ENCODE results near the gene HS3ST3A1.
"Not testable (repeated sequence)": the region's sequence is repeated elsewhere in the genome, so short reads cannot be mapped to it uniquely, and the experiment has no call there.

The HS3ST3A1 gene

DNA sequence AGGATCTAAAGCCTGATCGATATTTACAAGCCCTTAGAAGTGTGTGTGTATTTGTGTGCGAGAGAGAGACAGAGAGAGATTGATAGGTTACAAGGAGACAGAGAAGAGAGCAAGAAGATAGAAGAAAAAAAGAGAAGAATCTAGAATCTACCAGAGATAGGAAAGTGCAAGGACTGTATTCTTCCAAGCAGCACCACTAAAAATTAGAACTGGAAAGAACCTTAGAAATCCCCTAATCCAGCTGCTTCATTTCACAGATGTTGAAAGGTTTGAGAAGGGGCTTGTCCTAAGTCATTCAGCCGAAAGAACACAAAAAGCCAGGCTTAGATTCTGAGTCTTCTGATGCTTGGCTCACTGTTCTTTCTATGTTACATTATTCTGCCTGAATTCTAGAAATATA lies 92.2 kb downstream of the HS3ST3A1 start:
- H3K4me3 ChIP-seq (replicated peaks; ENCODE audit: low read depth, low read length): no peak overlapping the region
- DNase-seq (ENCODE audit: extremely low read depth, low read depth): no peak
- TF ChIP-seq, protein P1, sequence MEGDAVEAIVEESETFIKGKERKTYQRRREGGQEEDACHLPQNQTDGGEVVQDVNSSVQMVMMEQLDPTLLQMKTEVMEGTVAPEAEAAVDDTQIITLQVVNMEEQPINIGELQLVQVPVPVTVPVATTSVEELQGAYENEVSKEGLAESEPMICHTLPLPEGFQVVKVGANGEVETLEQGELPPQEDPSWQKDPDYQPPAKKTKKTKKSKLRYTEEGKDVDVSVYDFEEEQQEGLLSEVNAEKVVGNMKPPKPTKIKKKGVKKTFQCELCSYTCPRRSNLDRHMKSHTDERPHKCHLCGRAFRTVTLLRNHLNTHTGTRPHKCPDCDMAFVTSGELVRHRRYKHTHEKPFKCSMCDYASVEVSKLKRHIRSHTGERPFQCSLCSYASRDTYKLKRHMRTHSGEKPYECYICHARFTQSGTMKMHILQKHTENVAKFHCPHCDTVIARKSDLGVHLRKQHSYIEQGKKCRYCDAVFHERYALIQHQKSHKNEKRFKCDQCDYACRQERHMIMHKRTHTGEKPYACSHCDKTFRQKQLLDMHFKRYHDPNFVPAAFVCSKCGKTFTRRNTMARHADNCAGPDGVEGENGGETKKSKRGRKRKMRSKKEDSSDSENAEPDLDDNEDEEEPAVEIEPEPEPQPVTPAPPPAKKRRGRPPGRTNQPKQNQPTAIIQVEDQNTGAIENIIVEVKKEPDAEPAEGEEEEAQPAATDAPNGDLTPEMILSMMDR (IDR thresholded peaks at IDR 0.05; ENCODE audit: low read depth, low read length, missing control alignments): no peak

DNA sequence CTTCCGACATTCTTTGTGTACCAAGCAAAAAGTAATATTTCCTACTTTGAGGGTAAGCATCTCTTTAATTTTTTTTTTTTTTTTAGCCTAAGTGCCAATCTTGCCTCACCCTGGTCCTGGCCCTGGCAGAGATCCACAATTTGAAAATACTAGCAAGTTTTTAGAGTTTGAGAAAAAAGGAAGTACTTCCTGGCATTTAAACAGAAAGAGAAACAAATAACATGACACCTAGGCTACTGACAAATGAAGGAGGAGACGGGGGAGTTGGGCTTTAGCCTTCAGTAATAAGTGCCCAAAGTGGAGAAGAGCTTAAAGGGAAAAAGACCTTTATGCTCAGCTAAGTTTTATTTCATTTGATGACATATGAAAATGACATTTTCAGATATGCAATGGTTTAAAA lies 92.8 kb downstream of the HS3ST3A1 start:
- TF ChIP-seq, protein P1 (IDR thresholded peaks at IDR 0.05; ENCODE audit: low read depth, low read length, missing control alignments): no peak
- no peak overlapping the region for H3K4me3 ChIP-seq (replicated peaks; ENCODE audit: low read depth, low read length)
- DNase-seq (ENCODE audit: extremely low read depth, low read depth): no peak

DNA sequence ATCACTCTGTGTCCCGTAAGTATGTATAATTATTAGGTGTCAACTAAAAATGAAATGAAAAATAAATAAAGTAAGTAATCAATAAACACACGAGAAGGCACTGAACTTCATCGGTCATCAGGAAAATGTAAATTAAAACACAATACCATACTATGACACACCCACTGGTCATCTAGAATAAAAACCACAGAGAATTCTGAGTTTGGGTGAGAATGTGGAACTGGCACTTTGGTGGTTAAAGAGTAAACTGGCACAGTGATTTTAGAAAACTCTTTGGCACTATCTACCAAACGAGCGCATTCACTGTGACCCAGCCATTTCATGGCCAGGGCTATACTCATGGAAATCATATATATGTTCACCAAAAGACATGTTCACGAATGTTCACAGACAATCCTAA lies 98.2 kb downstream of the HS3ST3A1 start:
- H3K4me3 ChIP-seq (replicated peaks; ENCODE audit: low read depth, low read length): no peak overlapping the region
- DNase-seq (ENCODE audit: extremely low read depth, low read depth): no peak
- TF ChIP-seq, protein P1 (IDR thresholded peaks at IDR 0.05; ENCODE audit: low read depth, low read length, missing control alignments): no peak

DNA sequence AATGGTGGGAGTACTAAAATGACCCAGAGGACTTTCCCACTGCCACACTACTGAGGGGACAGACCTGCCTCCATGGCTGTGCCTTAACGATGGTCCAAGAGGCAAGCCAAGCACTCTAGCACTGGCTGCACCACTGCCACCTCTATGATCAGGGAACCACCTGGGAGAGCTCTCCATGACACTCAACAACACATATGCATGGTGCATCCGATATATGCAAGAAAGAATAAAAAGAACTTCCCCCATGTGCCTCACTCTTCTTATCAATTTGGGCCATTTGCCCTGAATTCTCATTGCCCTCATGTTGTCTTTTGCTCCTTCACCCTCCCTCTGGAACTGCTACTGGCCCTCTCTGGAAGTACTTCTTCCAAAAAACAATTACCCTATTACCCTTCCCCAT lies 99.5 kb downstream of the HS3ST3A1 start:
- TF ChIP-seq, protein P1 (IDR thresholded peaks at IDR 0.05; ENCODE audit: low read depth, low read length, missing control alignments): no peak
- no peak for DNase-seq (ENCODE audit: extremely low read depth, low read depth)
- no peak overlapping the region for H3K4me3 ChIP-seq (replicated peaks; ENCODE audit: low read depth, low read length)

DNA sequence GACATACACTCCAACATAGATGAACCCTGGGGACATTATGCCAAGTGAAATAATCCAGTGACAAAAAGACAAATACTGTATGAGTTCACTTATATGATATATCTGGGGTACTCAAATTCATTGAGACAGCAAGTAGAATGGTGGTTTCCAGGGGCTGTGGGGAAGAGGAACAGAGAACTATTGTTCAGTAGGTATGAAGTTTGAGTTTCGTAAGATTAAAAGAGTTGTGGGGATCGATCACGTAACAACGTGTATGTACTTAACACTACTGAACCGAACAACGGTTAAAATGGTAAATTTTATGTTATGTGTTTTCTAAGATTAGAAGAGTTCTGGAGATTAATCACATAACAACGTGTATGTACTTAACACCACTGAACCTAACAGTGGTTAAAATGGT lies 100.8 kb downstream of the HS3ST3A1 start:
- no peak overlapping the region for H3K4me3 ChIP-seq (replicated peaks; ENCODE audit: low read depth, low read length)
- TF ChIP-seq, protein P1 (IDR thresholded peaks at IDR 0.05; ENCODE audit: low read depth, low read length, missing control alignments): no peak
- no peak for DNase-seq (ENCODE audit: extremely low read depth, low read depth)

DNA sequence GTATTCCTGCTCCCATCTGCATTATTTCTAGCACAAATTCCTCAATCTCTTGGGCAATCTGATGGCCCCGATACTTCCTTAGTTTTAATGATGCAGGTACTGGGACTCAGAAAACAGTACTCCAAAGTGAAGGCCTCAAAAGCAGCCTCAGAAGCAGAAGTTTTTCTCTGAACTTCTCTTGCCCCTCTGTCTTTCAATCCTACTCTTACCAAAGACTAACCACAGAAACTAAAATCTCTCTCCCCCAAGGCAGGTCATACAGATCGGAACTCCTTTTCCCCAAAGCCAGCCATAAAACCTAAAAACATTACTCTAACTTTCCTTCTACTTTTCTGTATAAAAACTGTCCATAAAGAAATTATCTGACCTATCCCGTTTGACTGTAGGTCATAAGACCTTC lies 103.5 kb downstream of the HS3ST3A1 start:
- TF ChIP-seq, protein P1 (IDR thresholded peaks at IDR 0.05; ENCODE audit: low read depth, low read length, missing control alignments): no peak
- H3K4me3 ChIP-seq (replicated peaks; ENCODE audit: low read depth, low read length): no peak overlapping the region
- no peak for DNase-seq (ENCODE audit: extremely low read depth, low read depth)

DNA sequence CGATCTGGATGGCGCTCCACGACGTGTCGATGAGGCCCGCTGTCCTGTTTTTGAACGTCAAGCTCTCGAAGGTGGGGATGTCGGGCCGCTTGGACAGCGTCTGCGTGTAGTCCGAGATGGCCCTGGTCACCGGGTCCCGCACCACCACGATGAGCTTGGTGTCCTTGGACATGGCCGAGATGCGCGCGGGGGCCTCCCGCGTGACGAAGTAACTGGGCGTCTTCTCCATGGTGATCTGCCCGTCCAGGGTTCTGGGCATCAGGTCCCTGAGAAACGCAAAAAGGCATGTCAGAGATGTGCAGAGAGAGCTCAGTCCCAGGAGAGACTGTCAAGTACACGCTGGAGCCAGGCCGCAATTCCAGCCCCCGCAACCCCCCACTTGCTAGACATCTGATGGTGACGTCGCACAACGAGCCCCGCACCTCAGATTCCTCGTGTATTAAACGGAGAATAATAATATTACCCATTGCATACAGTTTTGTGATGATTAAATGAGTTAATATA lies 105.1 kb downstream of the HS3ST3A1 start:
- H3K4me3 ChIP-seq (replicated peaks; ENCODE audit: low read depth, low read length); DNase-seq (ENCODE audit: extremely low read depth, low read depth): not testable (repeated sequence)
